Activated CD8-positive, alpha-beta memory T cell treated with anti-CD3 and anti-CD28 coated beads, Interleukin-2, amount 10 ng/mL, durations not matched to agents 7 days and 5 days (primary cell): ENCODE data around the gene ZGPAT. TPM values are rescaled to one million over a fixed set of nuclear protein-coding genes. Genes with fewer than 3 reads are reported as not detected.

Experiments used
- ATAC-seq: fragments of 150-1000 bp; cut with Tn5 transposase; one replicate; pipeline ENCODE4 v1.10.0; 2021; ENCODE audit warnings: moderate library complexity
- CTCF ChIA-PET: fragments of 350-600 bp; sonication (Branson Sonifier 250); formaldehyde crosslinking; loops from one replicate; lab custom pipeline; 2021; ENCODE audit warnings: antibody characterized with exemption; lab: Charles Lee
- DNase-seq: peaks from one replicate; pipeline ENCODE4 v3.0.0-alpha.2; 2020
- H3K27ac Mint-ChIP-seq: one replicate; pipeline ENCODE4 v1.8.0; 2021; ENCODE audit warnings: mild to moderate bottlenecking, mixed read lengths
- H3K27me3 Mint-ChIP-seq: one replicate; pipeline ENCODE4 v1.8.0; 2021; ENCODE audit warnings: mixed read lengths
- H3K36me3 Mint-ChIP-seq: one replicate; pipeline ENCODE4 v1.8.0; 2021; ENCODE audit warnings: mild to moderate bottlenecking, mixed read lengths
- H3K4me1 Mint-ChIP-seq: one replicate; pipeline ENCODE4 v1.8.0; 2021; ENCODE audit warnings: mixed read lengths
- H3K4me3 Mint-ChIP-seq: one replicate; pipeline ENCODE4 v1.8.0; 2021; ENCODE audit warnings: mild to moderate bottlenecking, moderate library complexity, mixed read lengths
- H3K9me3 Mint-ChIP-seq: one replicate; pipeline ENCODE4 v1.8.0; 2022; ENCODE audit warnings: low read depth, mixed read lengths
- total RNA-seq, 2 experiments: library from RNA; stranded (reverse); gene quantifications; one replicate each; pipeline ENCODE4 v1.2.3, GENCODE V29; 2021

ZGPAT gene
- total RNA-seq, 2 experiments from 2014 or later: 38.8 to 54.6 TPM

DNA sequence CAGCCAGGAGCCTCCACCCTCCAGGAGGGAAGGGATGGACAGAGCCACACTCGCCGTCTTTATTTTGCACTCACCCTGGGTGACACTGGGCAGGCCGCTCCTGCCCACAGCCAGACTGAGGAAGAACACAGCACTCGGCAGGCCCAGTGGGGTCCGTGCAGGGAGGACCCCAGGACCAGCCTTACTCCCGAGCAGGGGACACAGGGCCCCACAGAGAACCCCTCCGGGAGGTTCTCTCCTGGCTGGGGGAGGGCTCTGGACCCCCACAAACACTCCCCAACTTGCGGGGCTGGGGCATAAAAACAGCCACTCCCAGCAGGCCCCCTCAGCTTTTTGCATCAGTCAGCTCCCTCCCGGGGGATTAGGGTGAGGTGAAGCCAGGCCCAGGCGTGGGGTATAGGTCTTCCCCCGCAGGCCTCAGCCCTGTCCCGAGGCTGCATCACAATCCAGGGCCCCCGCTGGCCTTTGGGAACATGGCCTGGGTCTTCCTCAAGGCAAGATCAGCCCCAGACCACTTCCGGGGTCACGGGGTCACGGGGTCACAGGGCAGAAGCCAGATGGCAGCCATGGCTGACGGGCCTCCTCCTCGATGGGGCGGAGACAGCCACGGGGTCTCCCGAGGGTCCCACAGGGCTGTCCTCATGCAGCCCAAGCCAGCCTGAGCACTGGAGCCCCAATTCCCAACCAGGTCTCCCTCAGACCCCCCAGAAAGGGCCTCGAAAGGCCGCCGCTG, 8.2 kb upstream of the ZGPAT start:
- Mint-ChIP-seq H3K27me3 (no peaks in the 10 kb centered on the region), H3K4me3 (no peak overlapping the region), H3K36me3 (peaks cover 2% of the 10 kb centered on the region), H3K27ac (peak overlapping the region; percentile 40), H3K9me3 (no peaks in the 10 kb centered on the region), H3K4me1 (peaks cover 30% of the 10 kb centered on the region)
- DNase-seq (no peak), ATAC-seq (peak; percentile 27)
- CTCF ChIA-PET: interaction anchor here (1.3 kb wide), 1 partner anchor 164 kb away, joined by 3 read pairs; no protein-coding TSS in a partner anchor

DNA sequence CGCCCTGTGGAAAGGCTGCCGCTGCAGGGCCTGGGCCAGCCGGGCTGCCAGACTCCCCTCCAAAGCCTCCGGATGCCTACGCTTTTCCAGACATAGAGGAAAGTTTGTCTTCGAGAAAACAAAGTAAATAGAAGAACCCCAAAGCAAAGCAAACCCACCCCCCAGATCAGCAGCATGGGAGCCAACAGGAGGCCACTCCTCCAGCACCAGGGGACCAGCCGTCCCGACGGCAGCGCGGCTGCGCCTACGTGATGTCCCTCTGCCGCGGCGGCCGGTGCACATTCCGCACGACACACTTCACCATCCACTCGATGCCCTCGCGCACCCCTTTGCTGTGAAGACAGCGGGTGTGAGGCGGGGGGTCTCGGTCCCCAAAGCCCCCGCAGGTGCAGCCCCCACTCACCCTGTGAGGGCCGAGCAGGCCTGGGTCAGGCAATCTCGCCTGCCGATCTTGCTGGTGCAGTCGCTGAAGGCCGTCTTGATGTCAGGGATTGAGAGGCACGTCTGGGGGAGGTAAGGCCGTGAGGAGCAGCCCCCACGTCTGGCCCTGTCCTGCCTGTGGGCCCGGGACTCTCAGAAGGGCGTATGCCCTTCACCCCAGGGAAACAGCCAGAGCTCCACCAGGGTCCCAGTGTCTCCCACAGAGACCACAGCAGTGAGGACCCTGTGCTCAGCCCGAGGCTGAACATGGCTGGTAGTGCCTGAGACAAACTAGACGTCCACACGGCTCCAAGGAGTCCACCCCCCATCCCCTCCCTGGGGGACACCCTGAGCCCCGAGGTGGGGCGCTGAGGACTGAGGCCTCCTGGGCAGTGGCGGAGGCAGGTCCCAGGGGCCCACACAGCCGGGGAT, 7.4 kb upstream of the ZGPAT start:
- no peak for DNase-seq
- Mint-ChIP-seq H3K36me3 (peaks cover 5% of the 10 kb centered on the region), H3K4me3 (no peak overlapping the region), H3K4me1 (peaks cover 34% of the 10 kb centered on the region), H3K9me3 (no peaks in the 10 kb centered on the region), H3K27ac (no peak overlapping the region), H3K27me3 (no peaks in the 10 kb centered on the region)
- ATAC-seq: no peak
- CTCF ChIA-PET: no interaction called here

DNA sequence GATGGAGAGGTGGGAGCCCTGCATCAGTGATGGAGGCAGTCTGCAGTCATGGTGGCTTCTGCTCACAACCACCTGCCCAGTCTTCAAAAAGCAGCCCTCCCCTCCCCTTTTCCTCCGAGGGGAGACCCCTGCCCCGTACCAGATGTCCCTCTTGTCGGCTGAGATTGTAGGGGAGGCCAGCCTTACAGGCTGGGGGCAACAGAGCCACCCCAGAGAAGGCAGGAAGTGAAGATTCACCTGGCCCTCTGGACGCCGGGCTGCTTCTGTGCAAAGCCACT, 6.8 kb upstream of the ZGPAT start:
- H3K4me1 Mint-ChIP-seq: peaks cover 39% of the 10 kb centered on the region
- DNase-seq (no peak), ATAC-seq (no peak)
- no peak overlapping the region for H3K27ac Mint-ChIP-seq
- CTCF ChIA-PET: no interaction called here
- no peaks in the 10 kb centered on the region for H3K27me3 Mint-ChIP-seq
- H3K4me3 Mint-ChIP-seq: no peak overlapping the region
- H3K9me3 Mint-ChIP-seq: no peaks in the 10 kb centered on the region
- H3K36me3 Mint-ChIP-seq: peaks cover 11% of the 10 kb centered on the region

DNA sequence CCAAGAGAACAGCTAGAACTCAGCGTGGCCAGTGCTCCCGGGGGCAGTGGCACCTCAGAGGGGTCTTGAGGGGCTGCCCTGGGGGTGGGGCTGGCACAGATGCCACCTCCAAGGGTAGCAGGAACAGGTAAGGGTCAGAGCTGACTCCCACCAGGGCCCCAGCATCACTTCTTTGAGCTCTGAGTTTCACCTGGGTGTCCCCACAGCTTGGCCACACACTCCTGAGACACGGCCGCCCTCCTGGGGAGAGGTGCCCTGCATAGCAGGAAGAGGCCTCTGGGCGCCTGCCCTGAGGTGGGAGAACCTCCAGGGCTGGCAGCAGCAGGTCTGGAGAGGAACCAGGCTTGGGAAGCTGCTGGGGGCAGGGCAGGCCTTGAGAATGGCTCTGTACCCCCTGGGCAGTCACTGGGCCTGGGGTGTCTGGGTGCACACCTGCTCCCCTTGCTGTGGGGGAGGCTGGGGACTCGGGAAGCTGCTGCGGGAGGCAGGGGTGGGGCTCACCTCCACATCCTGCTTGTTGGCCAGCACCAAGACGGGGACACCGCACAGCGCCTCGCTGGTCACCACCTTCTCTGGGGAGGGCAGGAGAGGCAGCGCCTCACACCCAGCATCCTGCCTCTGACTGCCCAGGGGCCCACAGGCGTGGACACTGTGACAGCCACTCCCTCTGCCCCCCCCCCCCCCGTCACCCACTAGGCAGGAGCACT, 6.4 kb upstream of the ZGPAT start:
- CTCF ChIA-PET: no interaction called here
- H3K4me1 Mint-ChIP-seq: peaks cover 41% of the 10 kb centered on the region
- H3K27me3 Mint-ChIP-seq: no peaks in the 10 kb centered on the region
- H3K27ac Mint-ChIP-seq: no peak overlapping the region
- H3K4me3 Mint-ChIP-seq: no peak overlapping the region
- no peaks in the 10 kb centered on the region for H3K9me3 Mint-ChIP-seq
- DNase-seq (no peak), ATAC-seq (no peak)
- peaks cover 12% of the 10 kb centered on the region for H3K36me3 Mint-ChIP-seq

DNA sequence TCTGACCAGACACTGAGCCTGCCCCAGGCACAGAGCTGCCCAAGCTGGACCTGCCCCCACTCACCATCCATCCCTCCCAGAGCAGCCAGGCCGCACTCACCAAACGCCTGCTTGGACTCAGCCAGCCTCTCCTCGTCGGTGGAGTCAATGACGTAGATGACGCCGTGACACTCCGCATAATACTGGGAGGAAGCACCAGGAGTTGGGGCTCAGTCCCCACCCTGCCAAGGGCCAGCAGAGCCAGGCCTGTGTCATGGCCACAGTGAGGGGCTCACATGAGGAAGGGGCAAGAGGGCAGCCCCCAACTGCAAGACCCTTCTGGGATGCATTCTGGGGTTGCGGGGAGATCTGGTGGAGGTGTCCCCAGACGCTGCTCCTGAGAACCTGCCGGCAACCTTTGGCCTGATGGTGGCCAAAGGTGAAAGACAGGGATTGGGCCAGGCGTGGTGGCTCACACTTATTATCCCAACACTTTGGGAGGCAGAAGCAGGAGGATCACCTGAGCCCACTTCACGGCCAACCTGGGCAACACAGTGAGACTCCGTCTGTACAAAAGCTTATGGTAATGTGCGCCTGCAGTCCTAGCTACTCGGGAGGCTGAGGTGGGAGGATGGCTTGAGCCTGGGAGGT, 5.7 kb upstream of the ZGPAT start:
- Mint-ChIP-seq H3K36me3 (peaks cover 17% of the 10 kb centered on the region), H3K4me3 (no peak overlapping the region), H3K27me3 (no peaks in the 10 kb centered on the region), H3K27ac (peak overlapping the region; percentile 28), H3K4me1 (peaks cover 42% of the 10 kb centered on the region), H3K9me3 (no peaks in the 10 kb centered on the region)
- CTCF ChIA-PET: no interaction called here
- ATAC-seq: no peak
- DNase-seq: no peak

DNA sequence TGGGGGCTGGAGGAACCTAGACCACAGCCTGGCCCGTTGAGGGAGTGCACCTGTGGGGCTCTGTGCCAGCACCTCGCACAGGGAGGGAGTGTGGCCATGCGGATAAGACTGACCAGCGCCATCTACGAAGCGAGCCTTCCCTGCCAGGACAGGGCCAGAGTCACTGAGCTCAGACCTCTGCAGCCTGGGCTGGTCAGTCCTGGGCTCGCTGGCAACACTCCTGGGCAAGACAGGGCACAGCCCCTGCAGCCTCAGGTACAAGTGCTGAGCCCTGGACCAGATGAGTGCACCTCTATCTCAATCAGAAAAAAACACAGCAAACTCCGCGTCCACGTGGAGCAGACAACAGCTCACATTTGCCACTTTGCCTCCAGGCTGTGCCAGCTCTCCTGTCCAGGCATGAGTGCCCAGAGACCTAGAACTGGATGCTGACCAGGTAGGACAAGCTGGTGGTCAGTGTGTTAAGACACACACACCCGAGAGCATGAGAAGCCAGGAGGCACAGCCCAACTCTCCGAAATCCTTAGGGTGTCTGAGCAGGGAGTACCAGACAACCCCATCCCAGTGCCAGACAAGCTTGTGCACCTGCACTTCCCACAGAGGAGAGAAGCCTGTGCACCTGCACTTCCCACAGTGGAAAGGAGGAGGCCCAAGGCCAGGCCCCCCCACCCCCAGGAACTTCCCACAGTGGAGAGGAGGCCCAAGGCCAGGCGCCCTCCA, 4.9 kb upstream of the ZGPAT start:
- Mint-ChIP-seq H3K27me3 (no peaks in the 10 kb centered on the region), H3K36me3 (peaks cover 17% of the 10 kb centered on the region), H3K4me3 (no peak overlapping the region), H3K4me1 (peaks cover 37% of the 10 kb centered on the region), H3K27ac (no peak overlapping the region), H3K9me3 (no peaks in the 10 kb centered on the region)
- CTCF ChIA-PET: no interaction called here
- DNase-seq: no peak
- no peak for ATAC-seq

DNA sequence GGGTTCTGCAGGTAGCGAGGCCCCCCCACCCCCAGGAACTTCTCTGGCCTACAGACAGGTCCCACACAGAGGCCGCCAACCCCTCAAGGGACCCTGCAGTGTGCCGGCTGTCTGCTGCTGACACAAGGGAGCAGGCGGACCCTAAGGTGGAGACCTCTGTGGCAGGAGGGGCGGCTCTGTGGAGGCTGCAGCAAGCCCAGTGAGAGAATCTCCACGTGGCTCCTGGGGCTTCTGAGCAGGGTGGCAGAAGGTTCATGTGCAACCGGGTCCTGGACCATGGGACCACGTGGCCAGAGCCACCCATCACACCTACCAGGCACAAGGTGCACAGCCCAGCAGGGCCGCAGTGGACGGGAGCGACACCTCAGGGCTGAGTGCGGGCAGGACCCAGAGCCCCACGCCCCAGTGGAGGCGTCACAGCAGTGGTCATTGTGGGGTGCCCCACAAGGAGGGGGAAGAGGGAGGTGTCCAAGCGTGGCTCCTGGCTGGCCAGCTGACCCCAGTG, 4.3 kb upstream of the ZGPAT start:
- no peaks in the 10 kb centered on the region for H3K27me3 Mint-ChIP-seq
- no peak overlapping the region for H3K27ac Mint-ChIP-seq
- peaks cover 38% of the 10 kb centered on the region for H3K4me1 Mint-ChIP-seq
- CTCF ChIA-PET: no interaction called here
- ATAC-seq (no peak), DNase-seq (peak; percentile 39)
- no peaks in the 10 kb centered on the region for H3K9me3 Mint-ChIP-seq
- H3K4me3 Mint-ChIP-seq: no peak overlapping the region
- H3K36me3 Mint-ChIP-seq: peaks cover 18% of the 10 kb centered on the region

DNA sequence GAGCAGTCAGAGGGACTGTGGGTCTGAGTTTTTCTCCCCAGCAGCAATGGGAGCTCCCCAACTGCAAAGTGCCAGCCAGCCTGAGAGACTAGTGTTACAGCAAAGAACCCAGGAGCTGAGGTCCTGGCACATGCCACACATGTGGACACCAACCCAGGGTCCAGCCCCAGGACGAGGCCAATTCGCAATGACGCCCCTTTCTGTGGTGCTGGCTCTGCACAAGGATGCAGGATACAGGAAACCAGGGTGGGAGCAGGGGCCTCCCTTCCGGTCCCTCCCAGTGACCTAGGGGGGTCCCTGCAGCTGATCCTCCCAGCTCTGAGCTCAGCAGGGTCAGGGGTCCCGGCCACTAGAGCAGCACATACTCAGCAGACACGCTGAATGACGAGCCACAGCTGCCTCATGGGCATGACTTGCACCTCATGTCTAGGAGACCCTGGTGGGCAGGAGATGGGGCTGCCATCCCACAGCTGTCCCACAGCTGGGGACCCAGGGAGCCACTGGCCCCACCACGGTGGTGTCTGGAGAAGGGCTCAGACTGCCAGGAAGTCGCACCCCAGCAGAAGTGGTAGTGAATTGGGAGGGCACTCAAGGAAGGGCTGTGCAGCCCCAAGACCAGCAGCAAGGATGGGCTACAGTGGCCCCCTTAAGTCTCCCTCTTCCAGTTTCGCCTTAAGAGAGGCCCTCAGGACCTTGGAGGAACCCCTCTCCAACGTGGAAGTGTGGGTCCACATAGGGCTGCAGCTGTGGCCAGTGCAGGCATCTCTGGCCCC, 3.7 kb upstream of the ZGPAT start:
- DNase-seq (no peak), ATAC-seq (no peak)
- no peaks in the 10 kb centered on the region for H3K9me3 Mint-ChIP-seq
- H3K36me3 Mint-ChIP-seq: peaks cover 23% of the 10 kb centered on the region
- H3K4me3 Mint-ChIP-seq: no peak overlapping the region
- CTCF ChIA-PET: interaction anchor here (0.9 kb wide), 1 partner anchor 10 kb away, joined by 3 read pairs; no protein-coding TSS in a partner anchor
- no peaks in the 10 kb centered on the region for H3K27me3 Mint-ChIP-seq
- no peak overlapping the region for H3K27ac Mint-ChIP-seq
- H3K4me1 Mint-ChIP-seq: peaks cover 41% of the 10 kb centered on the region

DNA sequence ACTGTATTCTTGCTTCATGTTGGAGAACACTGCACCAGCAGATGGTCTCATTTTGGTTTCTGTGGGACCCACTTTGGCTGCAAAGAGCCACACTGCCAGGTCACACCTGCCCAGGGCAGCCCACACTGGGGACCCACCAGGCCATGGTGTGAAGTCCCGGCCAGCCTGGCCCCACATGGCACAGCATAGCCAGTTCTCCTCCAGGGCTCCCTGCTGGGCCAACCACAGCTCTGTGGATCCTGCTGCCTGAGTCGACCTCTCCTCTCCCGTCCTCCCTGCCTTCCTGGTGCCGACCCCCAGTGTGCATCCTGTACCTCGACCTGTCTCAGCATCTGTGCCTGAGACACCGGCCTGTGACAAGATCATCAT, 3.1 kb upstream of the ZGPAT start:
- CTCF ChIA-PET: interaction anchor here (0.9 kb wide), 1 partner anchor 11 kb away, joined by 3 read pairs; no protein-coding TSS in a partner anchor
- H3K4me3 Mint-ChIP-seq: no peak overlapping the region
- ATAC-seq: no peak

DNA sequence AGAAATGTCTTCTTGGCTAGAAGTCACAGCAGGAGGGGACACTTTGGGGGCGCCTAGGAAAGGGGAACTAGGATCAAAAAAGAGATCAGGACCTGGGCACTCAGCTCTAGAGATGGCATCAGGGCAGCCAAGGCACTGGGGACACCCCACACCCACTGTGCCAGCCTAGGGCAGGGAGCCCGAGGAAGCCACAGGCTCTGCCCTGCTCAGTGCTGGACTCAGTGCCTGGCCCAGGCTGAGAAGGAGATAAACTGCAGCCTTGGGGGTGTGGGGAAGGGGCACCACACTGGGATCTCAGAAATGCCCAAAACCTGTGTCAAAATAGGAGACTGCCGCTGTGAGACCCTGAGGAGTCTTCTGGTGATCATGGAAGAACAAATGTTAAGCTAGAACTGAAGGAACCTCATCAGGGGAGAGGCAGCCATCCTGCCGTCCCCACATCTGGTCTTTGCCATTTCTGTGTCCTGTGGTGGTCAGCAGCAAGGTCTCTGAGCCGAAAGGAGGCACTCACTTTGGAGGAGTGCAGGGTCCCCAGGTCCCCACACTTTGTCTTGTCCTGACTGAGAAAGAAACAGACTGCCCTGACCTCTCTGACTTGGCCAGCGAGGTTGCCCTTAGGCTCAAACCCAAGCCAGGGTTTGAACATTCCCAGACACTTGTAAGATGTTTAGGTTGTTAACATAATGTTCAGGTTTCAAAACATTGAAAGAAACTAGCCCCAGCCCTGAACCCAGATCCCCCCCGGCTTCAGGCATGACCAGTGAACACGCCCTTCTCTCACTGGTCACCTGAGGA, 2.4 kb upstream of the ZGPAT start:
- Mint-ChIP-seq H3K27me3 (no peaks in the 10 kb centered on the region), H3K9me3 (no peaks in the 10 kb centered on the region), H3K4me3 (no peak overlapping the region), H3K27ac (peak overlapping the region; percentile 32), H3K36me3 (peaks cover 29% of the 10 kb centered on the region), H3K4me1 (peaks cover 47% of the 10 kb centered on the region)
- DNase-seq: no peak
- no peak for ATAC-seq
- CTCF ChIA-PET: interaction anchor here (0.9 to 3.9 kb wide), 6 partner anchors 31 to 269 kb away, joined by 3 to 31 read pairs (median 24); partner anchors contain the start of genes LIME1 and TPD52L2

More for the DNA sequence above, 3.1 kb upstream of the ZGPAT start:
- H3K27me3 Mint-ChIP-seq: no peaks in the 10 kb centered on the region
- DNase-seq: no peak
- no peaks in the 10 kb centered on the region for H3K9me3 Mint-ChIP-seq
- peaks cover 42% of the 10 kb centered on the region for H3K4me1 Mint-ChIP-seq
- H3K27ac Mint-ChIP-seq: no peak overlapping the region
- peaks cover 27% of the 10 kb centered on the region for H3K36me3 Mint-ChIP-seq

DNA sequence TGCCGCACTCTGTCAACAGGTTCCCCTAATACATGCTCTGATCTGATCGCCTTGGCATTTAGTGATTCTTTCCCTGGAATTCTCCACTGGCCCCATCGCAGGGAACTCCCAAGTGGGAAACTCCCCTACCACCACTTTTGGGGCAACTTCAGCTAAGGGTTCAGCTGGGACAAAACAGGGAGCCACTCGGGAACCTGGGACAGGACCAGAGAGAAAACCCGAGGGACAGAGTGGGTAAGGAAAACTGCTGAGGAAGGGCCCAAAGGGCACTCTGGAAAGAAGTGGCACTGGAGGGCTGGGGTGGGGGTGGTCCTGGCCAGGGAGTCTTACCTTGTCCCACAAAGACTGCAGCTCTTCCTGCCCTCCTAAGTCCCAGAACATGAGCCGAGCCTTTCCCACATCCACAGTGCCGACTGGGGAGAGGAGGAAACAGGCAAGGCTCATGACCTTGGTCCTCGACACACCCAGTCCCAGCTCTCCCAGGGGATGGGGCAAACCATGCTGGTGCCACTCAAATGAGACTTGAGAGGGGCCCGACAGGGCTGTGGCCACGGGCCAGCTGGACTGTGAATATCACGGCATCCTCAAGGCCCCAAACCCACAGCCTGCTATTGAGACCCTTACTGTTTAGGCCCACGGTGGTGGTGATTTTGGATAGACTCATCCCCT, 1.7 kb upstream of the ZGPAT start:
- peaks cover 50% of the 10 kb centered on the region for H3K4me1 Mint-ChIP-seq
- no peaks in the 10 kb centered on the region for H3K9me3 Mint-ChIP-seq
- DNase-seq (no peak), ATAC-seq (no peak)
- H3K4me3 Mint-ChIP-seq: peak overlapping the region; percentile 83
- H3K36me3 Mint-ChIP-seq: peaks cover 36% of the 10 kb centered on the region
- no peaks in the 10 kb centered on the region for H3K27me3 Mint-ChIP-seq
- peak overlapping the region; percentile 71 for H3K27ac Mint-ChIP-seq
- CTCF ChIA-PET: interaction anchor here (0.7 to 3.9 kb wide), 12 partner anchors 13 to 268 kb away, joined by 3 to 31 read pairs (median 7); partner anchors contain the start of genes LIME1, PTK6 and TPD52L2
